NB4 (cell line): ENCODE results near the gene RBBP5.
A peak's percentile ranks its signal among the peaks of the same experiment; 100 is the strongest.

Experiments used
- DNase-seq: peaks from one replicate; pipeline ENCODE4 v3.0.0; 2010; ENCODE audit warnings: low read depth
- H3K4me3 ChIP-seq: one replicate; pipeline ENCODE4 v1.5.1; 2011; ENCODE audit warnings: mild to moderate bottlenecking, low read depth, low read length, moderate library complexity
- CTCF ChIP-seq: IDR thresholded peaks from one replicate; pipeline ENCODE4 v1.5.1; 2012; ENCODE audit warnings: low read depth, low read length
- MYC ChIP-seq: IDR thresholded peaks from 2 replicates; pipeline ENCODE4 v1.6.1; 2011; ENCODE audit warnings: low read depth, low read length
- POLR2A ChIP-seq: IDR thresholded peaks from 2 replicates; pipeline ENCODE4 v1.6.1; 2011; ENCODE audit warnings: mild to moderate bottlenecking; ENCODE audit not compliant: insufficient read length; ENCODE audit errors: extremely low read depth
- TF ChIP-seq, protein P1 (sequence below): IDR thresholded peaks from 2 replicates; pipeline ENCODE4 v1.6.1; 2011; ENCODE audit warnings: low read depth, low read length

The RBBP5 gene

DNA sequence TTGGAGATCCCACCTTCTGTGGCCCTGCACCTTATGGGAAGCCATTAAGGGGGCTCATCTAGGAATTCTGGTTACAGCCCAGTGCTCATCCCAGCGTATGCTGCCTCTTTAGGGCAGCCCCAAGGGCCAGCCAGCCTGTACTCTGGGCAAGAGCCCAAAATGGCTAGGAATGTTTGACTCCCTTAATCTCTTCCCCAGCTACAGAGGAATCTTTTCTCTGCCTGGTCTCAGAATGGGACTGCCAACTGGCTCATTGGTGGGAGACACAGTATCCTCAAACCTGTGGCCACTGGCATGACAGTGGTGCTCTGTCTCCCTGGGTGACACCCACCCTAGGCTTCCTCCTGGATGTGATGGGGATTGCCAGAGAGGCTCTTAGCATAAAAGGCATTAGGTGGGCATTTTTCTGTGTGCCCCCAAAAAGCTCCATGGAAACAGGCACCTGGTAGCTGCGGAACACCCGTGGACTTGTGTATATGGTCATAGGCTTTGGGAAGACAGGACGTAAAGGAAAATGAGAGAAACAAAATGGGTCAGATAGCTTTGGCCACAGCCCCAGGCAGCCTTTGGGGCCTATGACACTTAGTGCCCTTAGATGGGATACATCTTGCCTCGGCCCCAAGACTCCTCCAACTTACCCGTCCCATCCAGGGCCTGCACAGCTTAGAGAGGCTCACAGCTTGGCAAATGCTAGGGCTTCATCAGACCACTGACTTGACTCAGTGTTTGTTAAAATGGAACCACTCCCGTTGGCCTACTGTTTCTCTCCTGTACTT is 44.4 kb downstream of the RBBP5 start:
- no peak overlapping the region for H3K4me3 ChIP-seq
- TF ChIP-seq MYC (no peak), POLR2A (no peak), CTCF (no peak)
- TF ChIP-seq, protein P1, sequence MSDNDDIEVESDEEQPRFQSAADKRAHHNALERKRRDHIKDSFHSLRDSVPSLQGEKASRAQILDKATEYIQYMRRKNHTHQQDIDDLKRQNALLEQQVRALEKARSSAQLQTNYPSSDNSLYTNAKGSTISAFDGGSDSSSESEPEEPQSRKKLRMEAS, result no peak
- no peak for DNase-seq

DNA sequence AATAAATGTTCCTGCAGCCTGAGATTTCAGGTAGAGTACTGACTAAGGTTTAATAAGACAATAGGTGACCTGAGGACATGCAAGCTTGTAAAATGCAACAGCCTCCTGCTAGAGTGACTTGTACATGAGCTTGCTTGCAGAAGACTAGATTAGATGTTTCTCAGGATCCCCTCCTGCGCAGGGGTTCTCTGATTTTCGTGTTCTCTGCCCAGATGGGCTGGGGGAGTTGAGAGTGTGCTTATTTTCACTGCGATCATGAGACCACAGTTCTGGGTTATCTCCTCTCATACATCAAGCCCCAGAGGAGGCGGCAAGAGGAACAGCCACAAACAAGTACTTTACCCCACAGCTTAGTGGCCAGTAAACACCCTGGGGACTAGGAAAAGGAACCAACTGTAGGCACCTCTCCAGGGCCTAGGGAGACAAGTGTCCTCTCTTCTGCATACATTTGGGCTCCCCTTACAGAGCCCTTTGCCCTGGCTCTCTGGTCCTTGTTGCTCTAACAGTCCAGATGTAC is 45.5 kb downstream of the RBBP5 start:
- peak; percentile 73 for DNase-seq
- no peak overlapping the region for H3K4me3 ChIP-seq
- TF ChIP-seq, protein P1, result no peak
- TF ChIP-seq CTCF (no peak), POLR2A (no peak), MYC (no peak)

- no peak for TF ChIP-seq POLR2A
- no peak for TF ChIP-seq CTCF
- TF ChIP-seq, protein P1, result no peak
- TF ChIP-seq MYC, result no peak
- no peak for DNase-seq
- no peak overlapping the region for H3K4me3 ChIP-seq
These were observed 46.1 kb downstream of the RBBP5 start for GRCh38 chr1:205075642-205076155.

- no peak overlapping the region for H3K4me3 ChIP-seq
- DNase-seq, result no peak
- TF ChIP-seq POLR2A (no peak), CTCF (no peak), MYC (no peak)
- TF ChIP-seq, protein P1, result no peak
These were observed 47.3 kb downstream of the RBBP5 start for GRCh38 chr1:205074513-205074912.

- DNase-seq, result no peak
- H3K4me3 ChIP-seq, result no peak overlapping the region
- TF ChIP-seq, protein P1, result no peak
- TF ChIP-seq CTCF (no peak), POLR2A (no peak), MYC (no peak)
These were observed 47.7 kb downstream of the RBBP5 start for GRCh38 chr1:205074084-205074483.
